Stimulated activated CD4-positive, alpha-beta T cell treated with anti-CD3 and anti-CD28 coated beads, TNF-alpha, amount 100 ng/mL, for 24 hours (primary cell): Measurements from ENCODE around the gene PLPP2.

Experiments used
- DNase-seq, 3 experiments: peaks; one replicate each; pipeline ENCODE4 v3.0.0-alpha.2; 2020; ENCODE audit warnings: low read depth in 3 of 3

Gene PLPP2

DNA sequence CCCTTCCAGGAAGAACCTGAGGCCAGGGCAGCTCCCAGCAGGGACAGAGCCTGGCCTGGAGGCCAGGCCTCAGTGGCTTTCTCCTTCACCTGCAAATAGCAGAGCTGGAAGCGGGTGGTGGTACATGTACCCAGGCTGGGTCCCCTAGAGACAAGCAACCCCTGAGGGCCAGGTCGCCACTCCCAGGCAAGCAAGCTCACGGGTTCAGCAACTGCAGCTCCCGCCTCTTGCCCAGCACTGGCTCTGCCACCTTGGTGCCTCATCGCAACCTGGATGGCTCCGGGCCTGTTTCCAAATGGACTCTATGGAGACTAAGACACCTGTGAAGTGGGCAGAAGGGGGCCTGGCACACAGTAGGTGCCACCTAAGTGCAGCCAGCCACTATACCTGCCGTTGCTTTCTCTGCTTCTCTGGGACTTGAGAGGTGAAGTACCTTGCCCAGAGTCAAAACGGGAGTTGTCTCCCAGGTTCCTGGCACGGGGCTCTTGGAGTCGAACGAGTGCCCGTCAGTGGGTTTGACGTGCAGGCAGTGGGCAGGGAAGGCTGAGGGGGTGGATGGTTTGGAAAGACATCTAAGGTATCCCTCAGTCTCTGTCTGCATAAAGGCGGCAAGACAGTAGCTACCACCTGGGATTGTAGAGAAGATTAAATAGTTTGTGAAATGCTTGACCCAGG lies 2.4 kb upstream of the PLPP2 start:
- no peak for DNase-seq

DNA sequence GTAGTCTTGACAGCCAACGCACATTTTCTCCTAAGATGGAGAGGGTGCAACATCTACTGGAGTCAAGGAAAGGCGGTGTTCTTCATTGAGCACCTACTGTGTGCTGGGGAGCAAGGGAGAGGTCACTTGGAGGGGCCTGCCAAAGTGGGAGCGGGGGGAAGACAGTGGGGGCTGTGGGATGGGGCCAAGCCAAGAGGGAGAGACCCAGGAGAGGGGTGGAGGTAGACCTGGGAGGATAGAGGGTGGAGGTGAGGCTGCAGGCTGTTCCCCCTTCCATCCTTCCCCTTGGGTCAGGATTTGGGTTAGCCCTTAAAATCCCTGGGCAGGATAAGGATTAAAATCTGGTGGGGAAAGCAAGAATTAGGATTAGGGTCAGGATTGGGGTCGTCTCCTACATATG lies 1.7 kb upstream of the PLPP2 start:
- DNase-seq = no peak

DNA sequence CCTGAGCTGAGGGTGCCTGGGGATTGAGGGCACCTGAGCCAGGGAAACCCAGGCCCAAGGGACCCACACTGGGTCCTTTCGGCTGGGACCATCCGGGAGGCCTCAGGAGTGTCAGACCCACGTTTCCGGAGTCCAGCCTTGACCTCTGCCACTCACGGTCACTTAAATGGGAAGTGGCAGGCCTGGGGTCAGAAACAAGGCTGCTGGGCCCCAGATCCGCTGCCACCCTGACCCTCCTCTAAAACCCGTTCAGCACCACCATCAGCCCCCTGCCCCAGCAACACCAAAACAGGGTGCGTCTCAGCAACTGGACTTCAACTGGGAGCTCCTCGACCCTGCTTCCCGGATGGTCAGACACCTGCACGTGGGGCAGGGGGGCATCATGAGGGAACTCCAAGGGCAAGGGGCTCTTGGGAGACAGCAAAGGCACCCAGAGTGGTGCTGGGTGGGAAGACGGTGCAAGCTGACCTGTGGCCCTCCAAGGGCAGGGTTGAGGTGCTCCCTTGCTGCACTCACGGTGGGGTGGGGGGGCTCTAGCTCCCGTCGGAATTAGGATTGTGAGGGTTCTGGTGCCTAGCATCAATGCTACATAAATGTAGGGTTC lies 1.2 kb upstream of the PLPP2 start:
- no peak for DNase-seq

DNA sequence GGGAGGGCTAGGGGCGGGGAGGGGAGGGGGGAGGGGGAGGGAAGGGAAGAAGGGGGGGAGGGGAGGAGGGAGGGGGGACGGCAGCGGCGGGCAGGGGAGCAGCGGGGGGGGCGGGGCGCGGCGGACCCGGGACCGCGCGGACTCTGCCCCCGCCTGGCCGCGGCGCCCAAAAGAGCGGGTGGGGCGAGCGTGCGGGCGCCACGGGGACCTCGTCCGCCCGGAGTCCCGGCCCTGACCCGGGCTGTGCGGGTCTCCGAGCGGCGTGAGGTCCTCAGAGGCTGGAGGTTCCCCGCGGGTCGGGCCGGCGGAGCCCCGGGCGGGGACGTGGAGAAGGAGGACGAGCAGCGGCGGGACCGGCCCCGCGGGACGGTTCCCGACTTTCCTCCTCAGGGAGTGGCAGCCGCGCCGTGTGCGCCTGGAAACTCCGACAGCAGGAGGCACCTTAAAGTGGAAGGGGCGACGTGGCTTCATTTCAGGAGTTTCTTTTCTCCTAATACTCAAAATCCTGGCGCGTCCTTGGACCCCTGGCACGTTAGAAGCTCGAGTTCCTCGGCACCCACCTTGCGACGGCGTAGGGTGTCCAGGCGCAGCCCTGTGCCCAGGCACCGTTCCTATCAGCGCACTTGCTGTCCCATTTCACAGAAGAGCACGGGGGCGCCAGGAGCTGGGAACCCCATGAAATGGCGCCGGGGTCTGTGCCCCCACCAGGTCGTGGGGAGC lies 518 bp upstream of the PLPP2 start:
- no peak for DNase-seq

DNA sequence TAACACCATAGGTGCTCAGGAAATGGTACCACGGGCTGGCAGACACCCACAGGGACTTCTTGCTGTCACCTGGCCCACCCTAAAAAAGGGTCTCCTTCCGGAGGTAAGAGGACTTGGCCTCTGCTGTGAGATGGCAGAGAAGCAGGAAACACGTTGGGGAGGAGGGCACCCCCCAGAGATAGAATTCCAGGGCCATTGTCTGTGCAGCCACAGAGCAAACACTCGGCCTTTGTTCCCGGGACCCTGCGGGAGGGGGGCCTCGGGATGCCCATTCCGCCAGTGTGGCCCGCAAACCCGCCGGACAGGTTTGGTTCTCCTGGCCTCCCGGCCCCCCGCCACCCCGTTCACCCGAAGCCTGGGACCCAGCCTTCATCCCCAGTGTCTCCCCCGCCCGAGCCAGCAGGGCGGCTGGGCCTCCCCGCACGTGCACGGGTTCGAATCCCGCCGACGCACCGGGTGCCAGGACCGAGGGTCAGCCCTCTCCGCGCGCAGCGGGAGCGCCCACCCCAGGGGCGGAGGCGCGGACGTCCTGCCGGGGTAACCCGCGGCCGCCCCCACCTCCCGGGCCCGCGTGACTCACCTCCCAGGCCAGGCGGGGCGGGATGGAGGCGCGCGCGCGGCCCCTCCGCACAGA lies 714 bp downstream of the PLPP2 start:
- DNase-seq = peak in 1 of 3 experiments; percentile 18

DNA sequence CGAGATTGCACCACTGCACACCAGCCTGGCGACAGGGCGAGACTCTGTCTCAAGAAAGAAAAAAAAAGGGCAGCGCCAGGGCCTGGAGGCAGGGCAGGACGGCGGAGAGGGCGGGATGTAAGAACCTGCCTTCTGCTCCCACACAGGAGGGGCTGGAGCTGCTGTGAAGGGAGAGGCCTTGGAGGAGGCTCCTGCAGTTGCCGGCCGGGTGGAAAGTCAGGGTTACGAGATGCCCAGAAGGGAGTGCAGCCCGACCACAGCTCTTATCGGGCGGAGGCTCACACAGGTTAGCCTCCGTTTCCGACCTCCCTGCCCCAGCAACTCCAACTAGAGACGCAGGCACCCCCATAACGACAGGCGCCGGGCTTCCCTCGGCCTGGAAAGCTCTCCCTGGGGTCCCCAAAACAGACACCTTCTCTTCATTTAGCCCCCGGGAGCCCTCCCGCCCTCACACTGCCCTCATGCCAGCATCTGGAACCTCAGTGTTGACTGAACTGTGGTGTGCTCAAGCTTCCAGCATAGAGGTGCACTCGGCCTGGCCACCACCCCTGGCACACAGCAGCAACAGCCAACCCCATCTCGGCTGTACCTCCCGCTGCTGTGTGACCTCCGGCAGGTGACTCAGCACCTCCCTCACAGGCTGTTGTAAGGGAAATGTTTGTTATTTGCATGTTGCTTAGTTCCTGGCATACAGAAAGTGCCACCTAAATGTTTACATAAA lies 1.4 kb downstream of the PLPP2 start:
- peak in 1 of 3 experiments; percentile 16 for DNase-seq

DNA sequence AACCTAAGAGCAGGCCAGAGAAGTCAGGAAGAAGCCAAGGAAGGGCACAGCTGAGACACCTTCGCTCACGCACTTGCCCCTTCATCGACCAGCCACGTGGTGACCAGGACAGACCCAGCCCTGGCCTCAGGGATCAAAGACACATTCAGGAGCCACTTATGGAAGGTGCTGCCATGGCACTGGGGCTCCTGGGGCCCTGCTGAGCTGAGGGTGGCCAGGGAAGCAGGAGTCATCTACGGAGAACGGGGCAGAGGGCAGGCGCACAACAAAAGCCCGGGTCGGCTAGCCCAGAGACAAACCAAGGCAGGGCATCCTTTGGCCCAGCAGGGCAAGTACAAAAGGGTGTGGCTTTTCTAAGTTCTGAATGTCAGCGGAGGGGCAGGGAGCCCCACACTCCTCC lies 2.3 kb downstream of the PLPP2 start:
- DNase-seq = no peak

DNA sequence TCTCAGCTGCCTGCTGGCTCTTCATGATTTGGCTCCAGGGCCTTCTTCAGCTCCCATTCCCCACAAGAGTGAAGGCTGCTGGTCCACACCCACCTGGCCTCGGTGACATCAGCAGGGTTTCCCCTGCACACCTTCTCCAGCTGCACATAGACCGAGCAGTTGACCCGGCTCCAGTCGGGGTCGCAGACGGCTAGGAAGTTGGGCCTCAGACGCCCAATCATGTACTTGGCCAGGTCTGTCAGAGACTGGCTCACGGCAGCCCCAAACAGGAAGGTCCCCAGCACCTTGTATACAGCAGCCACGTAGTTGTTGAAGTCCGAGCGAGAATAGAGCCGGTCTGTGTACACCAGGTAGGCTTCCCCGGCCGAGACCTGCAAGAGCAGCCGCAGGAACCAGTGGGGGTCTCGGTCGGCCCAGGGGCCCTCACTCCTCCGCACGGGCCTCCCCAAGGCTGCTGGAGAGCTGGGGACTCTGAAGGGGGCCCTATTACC lies 3.8 kb downstream of the PLPP2 start:
- no peak for DNase-seq

DNA sequence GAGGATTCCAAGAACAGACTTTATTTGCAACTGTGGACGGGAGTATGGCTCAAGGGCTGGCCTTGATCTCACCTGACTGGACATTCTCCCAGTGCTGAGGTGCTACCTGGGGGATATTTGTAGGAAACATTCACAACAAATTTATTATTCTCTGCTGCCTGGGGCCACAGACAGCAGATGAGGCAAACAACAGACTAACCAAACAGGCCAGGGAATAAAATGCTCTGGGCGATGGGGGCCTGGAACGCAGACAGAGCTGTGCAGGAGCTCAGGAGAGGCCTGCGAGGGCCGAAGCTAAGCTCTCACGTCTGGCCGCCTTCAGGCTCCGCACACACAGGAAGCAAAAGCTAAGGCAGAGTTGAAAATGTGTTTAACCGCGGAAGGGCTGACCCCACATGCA lies 7.8 kb downstream of the PLPP2 start:
- no peak for DNase-seq

DNA sequence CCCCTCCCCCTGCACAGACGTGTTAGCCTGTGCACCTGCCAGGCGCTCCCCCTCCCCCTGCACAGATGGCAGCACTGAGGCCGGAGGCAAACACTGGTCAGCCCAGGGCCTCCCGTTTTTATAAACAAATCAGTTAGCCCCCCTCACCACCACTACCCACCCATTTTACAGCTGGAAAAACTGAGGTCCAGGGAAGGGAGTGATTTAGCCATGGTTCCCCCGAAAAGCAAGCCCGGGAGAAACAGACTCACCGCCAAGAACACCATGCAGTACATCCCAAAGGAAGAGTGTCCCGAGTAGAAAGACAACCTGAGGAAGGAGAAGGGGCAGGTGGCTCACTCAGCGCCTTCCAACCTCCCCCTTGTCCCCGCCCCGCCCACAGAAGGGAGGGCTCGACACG lies 8.7 kb downstream of the PLPP2 start:
- no peak for DNase-seq

DNA sequence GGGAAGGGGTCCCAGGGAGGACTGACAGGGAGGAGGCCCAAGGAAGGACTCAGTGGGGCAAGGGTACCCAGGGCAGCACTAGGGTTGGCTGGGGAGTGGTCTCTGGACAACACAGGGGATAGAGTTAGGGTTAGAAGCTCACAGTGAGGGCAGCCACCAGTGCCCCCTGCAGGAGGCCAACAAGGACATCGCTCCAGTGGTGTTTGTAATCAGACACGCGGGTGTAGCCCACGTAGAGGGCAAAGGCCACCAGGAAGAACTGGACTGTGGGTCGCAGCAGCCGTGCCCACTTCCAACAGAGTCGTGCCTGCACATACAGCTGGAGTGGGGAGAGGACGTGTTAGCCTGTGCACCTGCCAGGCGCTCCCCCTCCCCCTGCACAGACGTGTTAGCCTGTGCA lies 9.2 kb downstream of the PLPP2 start:
- no peak for DNase-seq

DNA sequence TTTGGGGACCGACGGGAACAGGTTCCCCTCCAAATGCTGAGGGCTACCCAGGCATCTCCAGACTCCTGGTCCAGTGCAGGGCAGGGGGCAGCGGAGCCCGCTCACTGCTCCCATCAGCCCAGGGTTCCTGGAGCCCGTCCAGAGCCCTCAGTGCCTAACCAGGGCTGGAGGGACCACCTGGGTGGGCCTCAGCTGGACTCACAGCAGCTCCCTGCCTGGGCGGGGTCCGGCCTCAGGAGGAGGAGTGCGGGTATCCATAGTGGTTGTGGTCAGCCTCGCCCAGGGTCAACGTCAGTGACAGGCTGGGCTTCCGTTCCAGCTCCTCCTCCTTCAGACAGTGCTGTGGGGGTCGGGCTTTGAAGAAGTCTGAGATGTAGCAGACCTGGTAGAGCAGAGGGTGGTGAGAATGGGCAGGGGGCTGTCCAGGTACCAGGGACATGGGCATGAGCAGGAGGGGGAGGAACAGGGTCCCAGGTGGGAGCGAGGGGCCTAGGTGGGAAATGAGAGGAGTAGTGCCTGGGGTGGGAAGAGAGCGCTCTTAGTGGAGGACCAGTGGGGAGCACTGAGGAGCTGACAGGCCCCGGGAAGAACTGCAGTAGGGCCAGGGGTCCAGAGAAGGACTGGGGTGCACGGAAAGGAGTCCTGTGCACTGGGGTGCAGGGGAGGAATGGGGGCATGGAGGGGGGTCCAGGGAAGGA lies 9.9 kb downstream of the PLPP2 start:
- no peak for DNase-seq

DNA sequence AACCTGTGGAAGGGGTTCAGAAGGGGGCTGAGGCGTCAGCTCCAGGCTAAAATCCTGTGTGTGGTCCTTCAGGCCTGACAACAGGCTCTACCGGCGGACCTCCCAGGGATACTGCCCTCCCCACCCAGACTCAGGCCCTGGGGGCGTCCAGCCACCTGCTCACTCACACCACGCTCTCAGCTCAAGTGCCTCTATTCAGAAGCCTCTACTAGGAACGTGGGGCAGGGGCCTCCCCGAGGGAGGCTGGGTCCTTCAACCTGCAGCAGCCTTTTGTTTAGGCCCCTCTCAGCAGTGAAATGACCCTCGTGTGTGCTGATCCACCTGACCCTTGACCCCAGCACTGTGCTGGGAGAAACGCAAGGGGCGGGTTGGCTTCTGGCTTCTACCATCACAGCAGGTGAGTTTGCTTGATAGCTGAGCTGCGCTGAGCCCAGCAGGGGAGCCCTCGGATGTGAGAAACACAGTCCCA lies 10.6 kb downstream of the PLPP2 start:
- no peak for DNase-seq

DNA sequence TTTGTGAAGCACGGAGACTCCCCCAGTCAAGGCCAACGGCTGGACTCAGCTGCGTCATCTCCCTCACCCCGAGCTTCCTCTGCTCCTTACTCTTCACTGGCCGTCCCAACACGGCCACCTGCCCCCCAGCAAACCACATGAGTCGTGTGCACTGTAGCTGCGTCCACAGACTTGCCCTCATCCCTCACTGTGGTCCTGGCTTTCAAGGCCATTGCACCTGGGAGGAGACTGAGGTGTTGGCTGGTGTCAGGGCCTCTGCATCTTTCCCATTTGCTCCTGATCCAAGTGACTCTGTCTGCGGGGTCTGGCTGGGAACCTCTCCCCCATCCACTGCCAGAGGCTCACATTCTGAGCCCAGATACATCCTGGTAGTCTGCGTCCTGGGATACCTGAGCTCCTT lies 11.5 kb downstream of the PLPP2 start:
- no peak for DNase-seq

DNA sequence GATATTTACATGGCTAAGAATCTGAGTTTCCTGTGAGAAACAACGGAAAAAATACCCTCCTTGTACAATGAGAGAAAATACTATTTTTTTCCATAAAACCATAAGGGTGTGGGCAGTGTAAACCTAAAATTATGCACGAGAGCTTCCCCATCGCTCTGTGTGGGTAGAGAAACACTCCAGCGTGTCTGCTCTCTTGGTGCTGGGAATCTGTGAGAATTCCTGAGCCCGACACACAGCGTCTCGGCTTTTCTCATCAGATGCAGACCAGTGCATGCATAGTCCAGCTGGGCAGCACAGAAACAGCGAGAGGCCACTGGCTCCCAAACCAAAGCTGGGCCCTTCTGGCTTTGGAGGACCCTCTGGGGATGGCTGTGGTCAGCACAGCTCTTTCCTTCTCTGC lies 12.0 kb downstream of the PLPP2 start:
- DNase-seq = no peak

DNA sequence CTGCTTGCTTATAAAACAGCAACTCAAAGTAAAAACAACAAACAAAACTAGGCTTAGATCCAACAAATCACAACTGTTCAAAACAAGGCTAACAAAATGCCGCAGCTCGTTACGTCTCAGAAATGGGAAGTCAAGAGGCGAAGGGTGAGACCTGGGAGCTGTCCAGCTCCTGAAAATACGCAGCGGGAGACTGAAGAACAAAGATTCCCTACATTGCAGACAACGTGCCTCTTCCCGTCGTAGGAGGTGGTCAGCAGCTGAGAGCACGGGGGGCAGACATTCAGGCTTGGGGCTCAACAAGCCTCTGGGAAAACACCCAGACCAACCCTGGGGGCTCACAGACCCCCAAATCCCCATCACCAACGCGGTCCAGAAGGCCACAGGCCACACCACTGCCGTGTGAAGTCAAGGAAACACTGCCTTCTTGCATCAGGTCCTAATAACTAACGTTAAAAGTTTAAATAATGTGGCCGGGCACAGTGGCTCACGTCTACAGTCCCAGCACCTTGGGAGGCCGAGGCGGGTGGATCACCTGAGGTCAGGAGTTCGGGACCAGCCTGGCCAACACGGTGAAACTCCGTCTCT lies 13.5 kb downstream of the PLPP2 start:
- no peak for DNase-seq

DNA sequence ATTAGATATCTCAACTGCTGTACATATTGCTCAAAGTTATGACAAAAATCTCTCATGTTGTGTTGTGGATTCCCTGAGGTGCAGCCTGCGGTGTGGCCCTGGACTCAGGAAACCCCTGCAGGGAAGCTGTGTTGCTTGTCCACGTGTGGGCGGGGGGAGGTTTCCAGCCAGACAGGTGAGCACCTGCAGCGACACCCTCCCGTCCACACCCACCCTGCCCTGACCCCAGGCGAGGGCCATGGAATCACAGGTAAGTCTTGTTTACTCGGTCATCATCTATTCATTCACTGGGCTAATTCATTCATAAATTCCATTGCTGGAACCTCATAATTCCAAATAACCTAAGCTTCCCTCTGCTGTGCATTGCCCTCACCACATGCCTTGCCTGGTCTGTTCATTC lies 14.1 kb downstream of the PLPP2 start:
- DNase-seq = no peak

DNA sequence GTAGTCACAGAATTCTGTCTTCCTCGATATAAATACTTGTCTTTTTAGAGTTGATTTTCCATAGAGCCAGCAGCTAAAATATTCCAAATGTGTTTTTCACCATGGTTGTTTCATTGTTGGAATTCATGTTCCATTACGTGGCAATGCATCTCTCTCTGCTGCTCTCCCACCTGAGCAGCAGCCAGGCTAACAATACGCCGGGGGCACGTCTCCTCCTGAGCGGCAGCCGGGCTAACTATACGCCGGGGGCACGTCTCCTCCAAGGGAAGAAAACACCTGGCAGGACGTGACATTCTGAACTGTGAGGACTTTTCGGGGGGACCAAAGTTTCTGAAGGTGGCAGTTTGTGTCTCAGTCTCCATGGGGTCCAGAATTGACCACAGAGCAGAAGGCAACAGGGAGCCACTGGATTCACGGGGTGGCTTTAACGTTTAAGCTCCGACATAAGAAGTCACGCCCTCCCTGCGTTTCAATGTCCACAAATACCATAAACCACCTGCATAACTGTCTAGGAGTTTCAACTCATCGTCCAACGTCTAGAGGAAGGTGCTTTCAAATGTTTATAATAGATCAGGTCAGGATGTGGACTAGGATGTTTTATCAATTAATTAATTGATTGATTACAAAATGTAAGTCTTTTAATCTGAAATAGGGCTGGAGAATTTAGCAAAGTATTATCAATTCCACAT lies 15.1 kb downstream of the PLPP2 start:
- DNase-seq = no peak

DNA sequence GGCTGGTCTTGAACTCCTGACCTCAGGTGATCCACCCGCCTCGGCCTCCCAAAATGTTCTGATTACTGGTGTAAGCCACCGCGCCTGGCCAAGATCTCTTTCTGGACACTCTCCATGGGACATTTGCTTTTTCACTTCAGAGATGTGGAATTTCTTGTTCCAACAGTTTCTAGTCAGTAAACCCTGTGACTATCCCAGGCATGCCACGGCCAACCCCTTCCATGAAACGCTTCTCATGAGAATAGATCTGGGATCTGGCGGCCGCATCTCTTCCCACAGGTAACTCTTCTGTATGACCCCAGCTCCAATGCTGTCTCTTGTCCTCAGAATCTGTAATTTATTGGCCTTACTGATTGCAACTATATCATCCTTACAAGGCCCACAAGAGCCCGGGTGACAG lies 16.2 kb downstream of the PLPP2 start:
- DNase-seq = no peak

DNA sequence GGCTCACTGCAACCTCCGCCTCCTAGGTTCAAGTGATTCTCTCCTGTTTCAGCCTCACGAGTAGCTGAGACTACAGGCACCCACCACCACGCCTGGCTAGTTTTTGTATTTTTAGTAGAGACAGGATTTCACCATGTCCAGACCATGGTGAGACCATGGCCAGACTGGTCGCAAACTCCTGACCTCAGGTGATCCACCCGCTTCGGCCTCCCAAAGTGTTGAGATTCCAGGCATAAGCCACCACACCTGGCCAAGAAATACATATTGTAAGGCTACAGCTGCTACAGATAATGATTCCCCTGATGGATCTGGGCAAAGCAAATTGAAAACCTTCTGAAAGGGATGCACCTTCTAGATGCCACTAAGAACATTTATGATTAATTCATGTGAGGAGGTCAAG lies 17.8 kb downstream of the PLPP2 start:
- no peak for DNase-seq
